HG03457 (cell line): ENCODE measurements around the gene LPIN2.

ENCODE experiments used
- ATAC-seq: cut with Tn5 transposase; IDR thresholded peaks from one replicate; pipeline ENCODE4 v1.9.1; 2021; ENCODE audit warnings: moderate number of reproducible peaks; ENCODE audit not compliant: unreplicated experiment

LPIN2 gene

DNA sequence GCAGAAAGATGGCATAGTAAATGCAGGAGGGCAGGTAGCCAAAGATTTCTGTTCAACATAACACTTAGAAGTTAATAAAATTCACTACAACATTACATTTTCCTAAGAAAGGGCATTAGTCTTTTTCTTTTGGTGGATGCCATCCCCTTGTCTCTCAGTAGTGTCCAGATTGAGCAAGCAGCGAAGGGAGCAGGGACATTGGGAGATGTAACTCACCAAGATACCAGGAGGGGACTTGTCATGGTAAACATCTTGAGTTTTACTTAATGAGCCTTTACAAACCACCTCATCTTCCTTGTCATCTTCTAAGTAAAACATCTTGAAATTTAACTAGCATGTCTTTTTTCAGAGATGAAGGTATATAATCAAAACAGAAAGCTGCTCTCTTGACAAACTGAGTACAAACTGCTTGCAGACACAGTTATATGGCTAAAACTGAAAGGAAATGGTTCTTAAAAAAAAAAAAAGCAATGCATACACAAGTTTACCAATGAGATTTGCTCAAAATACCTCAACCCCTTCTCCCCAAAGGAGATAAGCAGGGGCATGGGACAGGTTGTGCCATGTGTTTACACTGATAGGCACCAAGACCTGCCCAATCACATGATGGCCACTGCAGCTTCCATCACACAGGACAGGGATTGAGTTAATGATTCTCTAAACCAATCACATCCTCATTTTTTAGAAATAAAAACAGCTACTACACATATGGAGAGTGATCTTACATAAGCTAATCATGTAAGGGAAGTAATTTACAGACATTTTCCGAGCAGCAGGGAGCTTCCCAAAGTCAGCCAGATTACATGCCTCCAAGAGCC, 30.3 kb downstream of the LPIN2 start:
- ATAC-seq: no peak

DNA sequence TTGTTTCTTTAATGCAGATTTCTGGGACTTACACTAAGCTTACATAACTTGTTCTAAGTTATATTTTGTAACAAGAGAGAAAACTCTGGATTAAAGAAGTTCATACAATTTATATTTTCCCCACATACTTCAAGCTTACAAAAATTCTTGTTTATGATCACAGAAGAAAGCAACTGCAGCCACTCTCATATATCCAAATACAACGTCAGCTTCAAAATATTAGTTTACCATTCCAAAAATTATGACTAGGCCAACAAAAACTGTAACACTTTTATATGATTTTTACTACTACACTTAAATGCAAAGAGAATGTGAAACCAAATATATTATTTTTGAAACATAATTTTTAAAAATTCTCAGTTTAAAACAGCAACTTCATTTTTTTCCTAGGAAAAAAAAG, 30.9 kb downstream of the LPIN2 start:
- ATAC-seq: no peak

DNA sequence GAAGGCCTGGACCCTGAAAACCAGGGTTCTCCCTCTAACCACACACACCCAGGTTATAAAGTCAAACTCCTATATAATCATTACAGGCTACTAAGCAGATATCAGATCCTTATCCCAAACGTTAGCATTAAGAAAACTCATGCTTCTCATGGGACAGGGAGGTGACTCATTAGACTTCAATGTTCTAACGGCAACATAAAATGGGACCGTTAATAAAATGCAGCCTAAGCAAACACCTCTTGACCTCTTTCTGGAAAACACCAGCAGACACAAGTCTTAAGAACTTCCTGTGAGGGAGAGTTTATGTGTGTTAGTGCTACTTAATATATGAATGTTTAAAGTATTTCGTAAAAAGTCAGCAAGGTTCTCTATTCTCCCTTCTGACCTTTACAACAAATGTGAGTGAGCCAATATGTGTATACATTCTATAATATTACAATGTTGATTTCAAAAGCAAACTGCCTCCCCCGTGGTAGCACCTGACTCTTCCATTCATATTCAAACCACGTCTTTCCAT, 31.7 kb downstream of the LPIN2 start:
- no peak for ATAC-seq

DNA sequence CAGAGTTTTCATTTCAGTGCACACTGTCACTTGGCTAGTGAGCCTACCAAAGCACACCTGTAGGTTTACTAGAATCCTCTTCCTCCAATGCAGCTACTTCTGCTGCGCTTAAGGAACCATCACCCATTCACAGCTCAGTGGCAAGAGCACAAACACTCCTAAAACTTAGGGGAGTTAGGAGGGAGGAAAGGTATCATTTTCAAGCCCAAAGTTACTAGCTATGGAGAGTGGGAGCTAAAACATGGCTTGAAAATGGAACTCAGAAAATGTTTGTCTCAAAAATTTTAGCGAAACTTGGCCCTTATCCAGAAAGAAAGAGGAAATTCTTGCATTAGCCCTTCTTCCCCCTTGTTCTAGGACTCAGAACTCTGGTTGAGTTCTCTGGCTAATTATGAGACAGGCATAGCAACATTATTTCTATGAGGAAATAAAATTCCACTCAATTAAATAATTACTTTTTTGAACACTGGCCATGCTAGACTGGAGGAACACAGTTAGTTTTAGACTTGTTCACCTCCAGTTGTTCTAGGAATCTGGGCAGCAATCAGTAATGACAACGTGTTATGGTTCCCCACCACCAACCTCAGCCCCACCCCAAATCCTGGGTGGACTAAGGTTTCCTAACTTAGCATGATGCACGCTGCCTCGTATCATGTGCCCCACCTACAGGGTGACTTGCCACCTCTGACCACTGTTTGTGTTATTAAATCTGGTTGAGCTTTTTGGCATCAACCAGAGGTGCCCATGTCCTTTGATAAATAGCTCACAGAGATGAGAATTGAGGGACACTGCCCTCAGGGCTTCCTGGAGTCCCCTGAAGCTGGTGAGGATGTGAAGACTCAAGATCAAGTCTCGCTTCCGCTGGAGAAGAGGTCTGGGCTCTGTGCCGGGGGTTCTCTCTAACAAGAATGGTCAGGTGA, 32.8 kb downstream of the LPIN2 start:
- ATAC-seq: no peak

DNA sequence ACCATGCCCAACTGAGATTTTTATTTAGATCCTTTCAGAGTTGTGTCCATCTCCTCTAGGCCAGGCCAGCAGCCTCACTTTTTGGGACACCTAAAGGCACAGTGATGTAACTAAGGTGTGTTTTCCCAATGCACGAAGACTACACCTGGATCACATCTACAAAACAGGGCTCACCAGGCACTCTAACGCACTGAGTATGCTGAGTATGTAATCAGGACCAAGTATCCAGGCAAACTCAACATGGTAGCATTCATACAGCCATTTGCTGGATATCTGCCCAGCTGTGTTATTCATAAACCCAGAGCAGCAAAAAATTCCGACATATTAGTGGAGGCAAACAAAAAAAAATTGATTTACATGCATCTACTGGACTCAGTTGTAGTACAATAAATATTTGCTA, 33.8 kb downstream of the LPIN2 start:
- ATAC-seq: no peak

DNA sequence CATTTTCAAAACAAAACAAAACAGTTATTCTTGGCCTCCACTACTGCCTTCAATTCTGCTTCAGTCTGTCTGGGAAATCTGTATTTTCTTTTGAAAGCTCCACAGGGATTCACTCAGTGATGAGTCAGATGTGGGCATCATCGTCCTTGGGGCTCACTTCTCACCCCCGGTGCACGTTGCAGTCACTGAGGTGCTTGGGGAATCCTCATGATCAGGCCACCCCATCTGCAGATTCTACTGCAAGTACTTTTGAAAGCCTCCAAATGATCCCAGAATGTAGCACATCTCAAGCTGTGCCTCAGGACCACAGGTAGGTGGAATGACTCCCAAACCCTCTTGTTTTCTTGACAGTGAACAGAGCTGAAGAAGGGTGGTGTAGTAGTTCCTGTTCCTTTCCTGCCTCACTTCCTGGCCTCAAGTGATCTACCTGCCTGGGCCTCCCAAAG, 34.3 kb downstream of the LPIN2 start:
- peak; percentile 16 for ATAC-seq

DNA sequence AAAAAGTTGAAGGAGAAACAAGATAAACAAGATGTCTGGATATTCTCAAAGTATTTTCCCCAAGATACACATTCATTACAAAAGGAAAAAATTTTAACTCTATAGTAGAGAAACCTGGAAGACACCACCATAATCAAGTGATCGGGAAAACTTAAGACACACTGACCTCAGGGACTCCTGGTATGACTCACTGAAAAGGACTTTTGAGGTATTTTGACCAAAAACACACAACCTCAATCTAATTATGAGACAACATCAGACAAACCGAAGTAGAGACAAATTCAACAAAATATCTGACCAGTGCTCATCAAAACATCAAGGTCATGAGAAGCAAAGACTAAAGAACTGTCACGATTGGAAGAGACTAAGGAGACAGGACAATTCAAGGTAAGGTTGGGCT, 34.7 kb downstream of the LPIN2 start:
- ATAC-seq: peak; percentile 42

DNA sequence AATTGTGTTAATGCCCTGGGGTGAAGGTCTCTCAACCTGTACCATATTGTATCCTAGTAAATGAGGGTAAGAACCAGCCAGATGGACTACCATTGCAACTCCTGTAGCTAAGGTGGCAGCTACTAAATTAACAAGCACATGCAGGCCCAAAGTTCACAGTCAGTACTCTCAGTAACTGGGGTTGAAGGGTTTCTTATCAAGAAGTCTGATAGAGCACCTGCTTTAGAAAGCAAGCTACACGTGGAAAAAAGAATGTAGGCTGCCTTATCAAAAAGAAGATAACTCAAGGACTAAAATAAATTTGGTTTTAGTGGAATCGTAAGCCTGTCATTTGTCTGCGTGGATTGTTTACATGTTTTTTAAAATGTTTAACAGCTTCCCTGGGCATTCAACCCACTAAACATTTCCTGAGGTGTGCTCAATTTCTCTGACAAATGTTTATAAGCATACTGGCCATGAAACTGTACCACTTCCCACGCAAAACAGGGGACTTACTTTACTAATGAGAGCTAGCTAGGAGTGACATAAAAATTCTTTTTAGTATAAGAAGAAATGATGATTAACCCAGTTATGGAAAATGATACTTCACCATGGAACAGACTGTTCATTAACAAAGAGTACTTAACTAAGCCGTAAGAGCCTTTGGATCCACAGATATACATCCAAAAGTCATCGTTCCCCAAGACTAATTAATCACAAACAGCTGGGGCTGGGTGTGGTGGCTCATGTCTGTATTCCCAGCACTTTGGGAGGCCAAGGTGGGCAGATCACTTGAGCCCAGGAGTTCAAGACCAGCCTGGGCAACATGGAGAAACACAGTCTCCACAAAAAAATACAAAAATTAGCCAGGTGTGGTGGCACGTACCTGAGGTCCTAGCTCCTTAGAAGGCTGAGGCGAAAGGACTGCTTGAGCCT, 36.5 kb downstream of the LPIN2 start:
- no peak for ATAC-seq

DNA sequence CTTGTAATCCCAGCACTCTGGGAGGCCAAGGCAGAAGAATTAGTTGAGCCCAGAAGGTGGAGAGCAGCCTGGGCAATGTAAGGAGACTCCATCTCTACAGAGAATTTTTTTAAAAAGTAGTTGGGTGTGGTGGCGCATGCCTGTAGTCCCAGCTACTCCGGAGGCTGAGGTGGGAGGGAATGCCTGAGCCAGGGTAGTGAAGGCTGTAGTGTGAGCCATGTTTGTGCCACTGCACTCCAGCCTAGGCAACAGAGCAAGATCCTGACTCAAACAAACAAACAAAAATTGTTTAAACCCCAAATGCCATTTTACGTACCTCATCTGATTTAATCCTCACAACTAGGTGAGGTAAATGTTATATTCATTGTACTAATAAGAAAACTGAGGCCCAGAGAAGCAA, 38.2 kb downstream of the LPIN2 start:
- ATAC-seq: no peak

DNA sequence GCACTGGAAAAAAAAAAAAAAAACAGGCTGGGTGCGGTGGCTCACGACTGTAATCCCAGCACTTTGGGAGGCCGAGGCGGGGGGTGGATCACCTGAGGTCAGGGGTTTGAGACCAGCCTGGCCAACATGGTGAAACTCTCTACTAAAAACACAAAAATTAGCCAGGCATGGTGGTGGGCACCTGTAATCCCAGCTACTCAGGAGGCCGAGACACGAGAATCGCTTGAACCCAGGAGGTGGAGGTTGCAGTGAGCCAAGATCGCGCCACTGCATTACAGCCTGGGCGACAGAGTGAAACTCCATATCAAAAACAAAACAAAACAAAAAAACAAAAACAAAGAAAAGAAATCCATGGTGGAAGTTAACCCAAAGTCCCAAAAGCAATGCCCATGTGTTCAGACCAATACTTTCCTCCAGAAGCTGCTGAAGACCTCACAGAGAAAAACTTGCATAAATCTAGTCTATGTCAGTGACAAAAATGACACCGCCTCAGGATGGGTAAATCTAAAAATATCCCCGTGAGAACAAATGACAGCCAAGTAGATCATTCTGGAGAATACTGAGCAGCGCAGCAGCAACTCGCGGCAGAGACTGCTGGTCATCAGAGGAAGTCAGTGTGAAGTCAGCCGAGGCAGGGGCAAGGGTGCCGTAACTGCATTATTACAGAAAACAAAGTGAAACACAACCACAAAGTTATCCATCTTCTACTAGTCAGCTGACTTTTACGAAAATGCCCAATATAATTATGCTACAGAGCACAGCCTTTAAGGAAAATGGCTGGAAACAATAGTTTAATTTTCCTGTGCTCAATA, 41.0 kb downstream of the LPIN2 start:
- peak; percentile 86 for ATAC-seq

DNA sequence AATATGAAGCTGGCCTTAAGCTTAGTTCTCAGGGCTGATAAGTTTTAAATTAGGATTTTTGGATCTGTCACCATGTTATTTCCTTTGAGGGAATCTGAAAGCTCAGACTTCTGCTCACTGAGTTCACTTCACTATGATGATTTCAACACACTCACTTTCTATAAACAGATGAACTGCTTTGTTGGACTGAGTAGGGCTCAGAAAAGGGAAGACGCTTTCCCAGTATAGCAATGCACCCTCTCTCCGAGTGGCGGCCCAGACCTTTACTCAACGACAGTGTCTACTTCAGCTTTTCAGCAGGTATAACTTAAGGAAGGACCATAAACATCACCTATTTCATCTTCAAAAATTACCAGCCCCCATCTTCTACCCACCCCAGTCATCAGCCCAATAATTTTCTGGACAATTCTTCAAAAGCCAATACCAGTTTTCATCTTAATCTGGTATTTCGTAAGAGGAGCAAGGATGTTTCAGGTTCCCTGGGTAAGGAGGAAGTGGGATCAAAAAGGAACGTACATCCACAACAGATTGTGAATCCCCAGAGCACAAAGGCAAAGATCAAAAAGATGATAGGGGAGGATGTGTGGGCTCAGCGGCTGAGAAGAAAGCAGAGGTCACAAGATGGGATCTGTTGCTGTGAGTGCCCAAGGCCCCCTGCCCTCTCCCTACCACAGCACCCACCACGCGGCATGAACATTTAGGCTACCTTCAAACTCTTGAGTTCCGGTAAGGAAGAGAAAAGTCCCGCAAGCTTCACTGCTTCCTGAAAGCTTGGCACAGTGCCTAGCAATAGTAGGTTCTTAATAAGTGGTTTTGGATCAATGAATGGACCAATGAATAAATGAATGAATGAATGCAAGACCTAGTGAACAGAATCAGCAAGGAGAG, 41.9 kb downstream of the LPIN2 start:
- ATAC-seq: no peak

DNA sequence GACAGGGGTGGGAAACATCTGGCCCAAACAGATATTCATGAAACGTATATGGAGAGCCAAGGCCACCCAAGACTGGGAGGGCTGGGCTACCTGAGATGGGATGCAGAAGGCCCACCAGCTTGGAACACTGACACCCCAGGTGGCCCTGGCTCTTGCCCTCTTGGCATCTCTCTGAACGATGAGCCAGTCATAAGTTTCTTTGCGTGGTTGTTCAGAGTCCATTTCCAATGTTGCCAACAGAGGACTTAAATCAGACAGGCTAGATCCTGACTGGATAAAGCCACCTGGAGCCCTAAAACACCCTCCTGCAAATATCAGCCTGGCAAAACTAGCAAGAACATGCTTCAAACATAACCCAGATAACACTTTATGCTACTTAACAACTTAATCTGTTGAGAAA, 42.6 kb downstream of the LPIN2 start:
- no peak for ATAC-seq

DNA sequence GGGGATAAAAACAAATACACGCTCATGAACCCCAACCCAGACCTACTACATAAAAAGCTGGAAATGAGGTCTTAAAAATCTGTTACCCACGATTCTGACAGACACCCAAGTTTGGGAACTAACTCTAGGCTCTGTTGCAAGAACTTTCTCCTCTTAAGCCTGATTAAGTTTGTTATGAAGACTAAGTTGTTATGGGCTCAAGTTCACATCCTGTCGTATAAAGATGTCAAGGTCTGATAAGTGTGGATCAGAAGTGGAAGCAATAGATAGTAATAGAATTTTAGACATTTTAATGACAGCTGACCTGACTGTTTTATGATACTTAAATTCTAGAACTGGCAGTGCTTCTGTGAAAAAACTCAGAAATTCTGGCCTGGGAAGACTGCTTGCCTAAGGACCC, 43.2 kb downstream of the LPIN2 start:
- no peak for ATAC-seq

DNA sequence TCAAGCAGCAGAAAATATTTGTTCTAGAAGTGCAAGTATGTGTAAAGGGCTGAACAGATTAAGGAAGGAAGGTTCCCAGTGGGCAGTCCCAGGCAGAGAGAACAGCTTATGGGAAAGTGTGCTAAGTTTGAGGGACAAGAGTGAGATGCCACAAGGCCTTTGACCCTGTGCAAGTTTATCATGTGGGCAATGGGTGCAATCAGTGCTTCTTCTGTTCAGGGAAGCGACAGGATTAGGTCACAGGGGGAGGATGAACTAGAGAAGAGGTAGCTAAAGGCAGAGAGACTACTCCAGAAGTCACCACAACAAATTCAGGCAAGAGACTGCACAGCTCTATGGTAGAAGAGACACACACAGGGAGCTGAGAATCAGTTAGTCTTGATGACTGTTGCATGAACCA, 44.3 kb downstream of the LPIN2 start:
- no peak for ATAC-seq

DNA sequence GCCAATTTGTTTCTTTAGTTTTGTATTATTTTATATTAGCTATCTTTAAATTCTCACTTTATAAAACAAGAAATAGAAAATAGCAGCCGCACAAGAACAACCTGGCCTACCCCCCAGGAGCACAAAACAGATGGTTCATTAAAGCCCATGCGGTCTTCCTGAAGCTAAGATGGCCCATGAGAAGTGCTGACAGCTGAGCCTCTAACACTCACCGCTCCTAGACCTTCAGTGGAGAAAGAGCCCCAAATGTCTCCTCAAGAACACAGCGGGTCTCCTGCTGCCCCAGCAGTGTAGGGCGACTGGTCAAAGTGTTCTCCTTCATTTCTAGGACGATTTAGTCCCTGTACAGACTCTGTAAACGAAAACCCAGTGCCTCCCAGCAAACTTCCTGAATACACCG, 45.1 kb downstream of the LPIN2 start:
- no peak for ATAC-seq

DNA sequence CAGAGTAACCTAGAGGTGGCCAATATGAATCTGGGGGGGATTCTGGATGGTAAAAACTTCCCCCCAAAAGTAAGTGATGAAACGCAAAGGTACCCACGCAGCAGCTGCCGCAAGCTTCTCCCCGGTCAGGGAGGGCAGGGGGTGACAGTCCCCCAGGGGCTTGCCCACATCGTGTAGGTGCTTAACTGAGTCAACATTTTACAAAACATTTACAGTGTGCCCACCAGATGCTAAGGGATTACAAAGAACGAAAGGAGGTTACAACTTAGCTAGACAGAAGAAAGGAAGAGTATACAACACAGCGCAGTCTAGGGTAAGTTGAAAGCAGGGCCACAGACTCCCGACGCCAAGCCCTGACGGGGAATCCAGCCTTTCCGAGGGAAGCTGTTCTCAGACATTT, 45.6 kb downstream of the LPIN2 start:
- no peak for ATAC-seq

DNA sequence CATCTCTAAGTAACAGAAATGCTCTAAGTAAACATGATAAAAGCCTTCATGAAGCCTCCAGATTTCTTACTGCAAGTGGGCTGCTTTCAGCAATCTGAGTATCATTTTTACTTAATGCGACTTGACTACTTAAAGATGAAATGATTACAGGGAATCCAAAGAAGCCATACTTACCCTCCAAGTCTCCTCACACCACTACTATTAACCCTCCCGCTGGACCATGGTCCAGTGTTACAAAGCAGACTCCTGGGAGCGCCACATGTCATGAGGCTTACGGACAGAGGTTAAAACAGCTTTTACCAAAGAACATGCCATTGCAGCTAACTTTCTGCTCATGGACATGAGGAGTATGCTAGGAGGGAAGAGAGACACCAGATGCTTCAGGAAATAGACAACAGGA, 46.4 kb downstream of the LPIN2 start:
- ATAC-seq: no peak

DNA sequence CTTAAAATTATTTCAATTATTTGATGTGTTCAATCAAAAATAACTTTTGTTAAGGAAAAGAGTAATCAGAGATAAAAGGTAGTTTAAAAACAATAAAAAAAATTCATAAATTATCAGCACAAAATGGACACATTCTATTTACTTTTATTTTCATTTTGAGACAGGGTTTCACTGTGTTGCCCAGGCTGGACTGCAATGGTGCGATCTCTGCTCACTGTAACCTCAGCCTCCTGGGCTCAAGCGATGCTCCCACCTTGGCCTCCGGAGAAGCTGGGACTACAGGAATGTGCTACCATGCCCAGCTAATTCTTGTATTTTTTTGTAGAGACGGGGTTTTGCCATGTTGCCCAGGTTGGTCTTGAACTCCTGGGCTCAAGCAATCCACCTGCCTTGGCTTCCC, 47.1 kb downstream of the LPIN2 start:
- no peak for ATAC-seq
